ENCODE data around the gene MROH2B.

DNA sequence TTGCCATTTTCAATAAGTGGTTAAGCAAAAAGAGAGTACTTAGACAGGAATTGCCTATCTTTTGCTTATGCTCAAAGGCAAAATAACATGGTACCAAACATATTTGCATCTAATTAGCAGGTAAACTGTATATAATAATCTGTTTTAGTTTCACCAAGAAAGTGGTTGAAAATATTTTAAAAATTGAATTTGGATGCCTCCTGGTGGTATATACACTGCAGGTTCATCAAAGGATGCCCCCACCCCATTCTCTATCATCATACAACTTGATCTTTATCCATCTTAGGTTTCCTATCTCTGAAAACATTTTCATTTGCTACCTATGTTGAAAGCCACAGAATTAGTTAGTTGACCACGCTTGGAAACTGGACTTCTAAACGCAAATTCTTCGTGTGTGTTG lies 47.0 kb upstream of the MROH2B start:
- TF ChIP-seq SIN3A (IDR thresholded peaks at IDR 0.05; ENCODE audit: low read depth) (no peak), ZFX (IDR thresholded peaks at IDR 0.05) (no peak), POLR2AphosphoS5 (IDR thresholded peaks at IDR 0.05; ENCODE audit: low read depth, low read length) (no peak), EZH2 (IDR thresholded peaks at IDR 0.05) (no peak), POLR2A (IDR thresholded peaks at IDR 0.05; ENCODE audit: borderline replicate concordance, extremely low read depth, insufficient read depth, insufficient read length) (no peak), JUND (IDR thresholded peaks at IDR 0.05) (no peak), CBX3 (IDR thresholded peaks at IDR 0.05; ENCODE audit: low read depth) (no peak)
- TF ChIP-seq, protein P1, sequence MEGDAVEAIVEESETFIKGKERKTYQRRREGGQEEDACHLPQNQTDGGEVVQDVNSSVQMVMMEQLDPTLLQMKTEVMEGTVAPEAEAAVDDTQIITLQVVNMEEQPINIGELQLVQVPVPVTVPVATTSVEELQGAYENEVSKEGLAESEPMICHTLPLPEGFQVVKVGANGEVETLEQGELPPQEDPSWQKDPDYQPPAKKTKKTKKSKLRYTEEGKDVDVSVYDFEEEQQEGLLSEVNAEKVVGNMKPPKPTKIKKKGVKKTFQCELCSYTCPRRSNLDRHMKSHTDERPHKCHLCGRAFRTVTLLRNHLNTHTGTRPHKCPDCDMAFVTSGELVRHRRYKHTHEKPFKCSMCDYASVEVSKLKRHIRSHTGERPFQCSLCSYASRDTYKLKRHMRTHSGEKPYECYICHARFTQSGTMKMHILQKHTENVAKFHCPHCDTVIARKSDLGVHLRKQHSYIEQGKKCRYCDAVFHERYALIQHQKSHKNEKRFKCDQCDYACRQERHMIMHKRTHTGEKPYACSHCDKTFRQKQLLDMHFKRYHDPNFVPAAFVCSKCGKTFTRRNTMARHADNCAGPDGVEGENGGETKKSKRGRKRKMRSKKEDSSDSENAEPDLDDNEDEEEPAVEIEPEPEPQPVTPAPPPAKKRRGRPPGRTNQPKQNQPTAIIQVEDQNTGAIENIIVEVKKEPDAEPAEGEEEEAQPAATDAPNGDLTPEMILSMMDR (IDR thresholded peaks at IDR 0.05 in 2 of 3, conservative IDR thresholded peaks at IDR 0.05 in 1 of 3; ENCODE audit: borderline replicate concordance in 1 of 3, insufficient read depth in 1 of 3, low read depth in 2 of 3, low read length in 2 of 3), result peak in 1 of 3 experiments; percentile 17; a peak in 1 of 6 replicates
- TF ChIP-seq, protein P2, sequence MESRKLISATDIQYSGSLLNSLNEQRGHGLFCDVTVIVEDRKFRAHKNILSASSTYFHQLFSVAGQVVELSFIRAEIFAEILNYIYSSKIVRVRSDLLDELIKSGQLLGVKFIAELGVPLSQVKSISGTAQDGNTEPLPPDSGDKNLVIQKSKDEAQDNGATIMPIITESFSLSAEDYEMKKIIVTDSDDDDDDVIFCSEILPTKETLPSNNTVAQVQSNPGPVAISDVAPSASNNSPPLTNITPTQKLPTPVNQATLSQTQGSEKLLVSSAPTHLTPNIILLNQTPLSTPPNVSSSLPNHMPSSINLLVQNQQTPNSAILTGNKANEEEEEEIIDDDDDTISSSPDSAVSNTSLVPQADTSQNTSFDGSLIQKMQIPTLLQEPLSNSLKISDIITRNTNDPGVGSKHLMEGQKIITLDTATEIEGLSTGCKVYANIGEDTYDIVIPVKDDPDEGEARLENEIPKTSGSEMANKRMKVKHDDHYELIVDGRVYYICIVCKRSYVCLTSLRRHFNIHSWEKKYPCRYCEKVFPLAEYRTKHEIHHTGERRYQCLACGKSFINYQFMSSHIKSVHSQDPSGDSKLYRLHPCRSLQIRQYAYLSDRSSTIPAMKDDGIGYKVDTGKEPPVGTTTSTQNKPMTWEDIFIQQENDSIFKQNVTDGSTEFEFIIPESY (IDR thresholded peaks at IDR 0.05; ENCODE audit: extremely low read depth, insufficient replicate concordance, low read length), result no peak

Data from HCT116 (cell line).